IPS-NIHi7 (cell line): Measurements from ENCODE around the gene EIF5AL1.
"Not testable (repeated sequence)": the region's sequence is repeated elsewhere in the genome, so short reads cannot be mapped to it uniquely, and the experiment has no call there.

Experiments
- DNase-seq: peaks from one replicate; pipeline ENCODE4 v3.0.0; 2012; ENCODE audit warnings: mixed read lengths; ENCODE audit errors: extremely low spot score

The EIF5AL1 gene

GRCh38 chr10:79511891-79512583, at the start of gene EIF5AL1:
EIF5AL1 (plus strand) TSS chr10:79512533; CDS start chr10:79512650, 117 bp downstream.
- not testable (repeated sequence) for DNase-seq

- DNase-seq = no peak
Observed at GRCh38 chr10:79463578-79464496, 48.5 kb upstream of the EIF5AL1 start.

GRCh38 chr10:79465341-79465740, 47.0 kb upstream of the EIF5AL1 start:
- DNase-seq = no peak

- DNase-seq = no peak
Observed at GRCh38 chr10:79468015-79468560, 44.2 kb upstream of the EIF5AL1 start.

- DNase-seq = no peak
Observed at GRCh38 chr10:79468841-79469585, 43.3 kb upstream of the EIF5AL1 start.

GRCh38 chr10:79470096-79470495, 42.2 kb upstream of the EIF5AL1 start:
- DNase-seq = no peak

GRCh38 chr10:79471776-79472175, 40.6 kb upstream of the EIF5AL1 start:
- no peak for DNase-seq

- DNase-seq = no peak
Observed at GRCh38 chr10:79472449-79472848, 39.9 kb upstream of the EIF5AL1 start.

- DNase-seq = no peak
Observed at GRCh38 chr10:79472951-79473350, 39.4 kb upstream of the EIF5AL1 start.

- no peak for DNase-seq
Observed at GRCh38 chr10:79473496-79474095, 38.7 kb upstream of the EIF5AL1 start.

GRCh38 chr10:79475119-79475653, 37.1 kb upstream of the EIF5AL1 start:
- no peak for DNase-seq

GRCh38 chr10:79475877-79476276, 36.5 kb upstream of the EIF5AL1 start:
- DNase-seq = no peak

GRCh38 chr10:79476645-79477044, 35.7 kb upstream of the EIF5AL1 start:
- no peak for DNase-seq

GRCh38 chr10:79477456-79477855, 34.9 kb upstream of the EIF5AL1 start:
- no peak for DNase-seq

- no peak for DNase-seq
Observed at GRCh38 chr10:79479283-79479909, 32.9 kb upstream of the EIF5AL1 start.

GRCh38 chr10:79482304-79482703, 30.0 kb upstream of the EIF5AL1 start:
- DNase-seq = no peak

- DNase-seq = no peak
Observed at GRCh38 chr10:79482741-79483140, 29.6 kb upstream of the EIF5AL1 start.

- DNase-seq = no peak
Observed at GRCh38 chr10:79483299-79483698, 29.0 kb upstream of the EIF5AL1 start.

GRCh38 chr10:79483948-79484347, 28.4 kb upstream of the EIF5AL1 start:
- no peak for DNase-seq

GRCh38 chr10:79484476-79484875, 27.9 kb upstream of the EIF5AL1 start:
- no peak for DNase-seq
